Measurements from ENCODE around the gene CLCN5. TPM values are rescaled to one million over a fixed set of nuclear protein-coding genes. Genes with fewer than 3 reads are reported as not detected.

CLCN5 gene
- total RNA-seq, 4 donors from 2014 or later: 5.7 to 9.8 (median 7.4) TPM

DNA sequence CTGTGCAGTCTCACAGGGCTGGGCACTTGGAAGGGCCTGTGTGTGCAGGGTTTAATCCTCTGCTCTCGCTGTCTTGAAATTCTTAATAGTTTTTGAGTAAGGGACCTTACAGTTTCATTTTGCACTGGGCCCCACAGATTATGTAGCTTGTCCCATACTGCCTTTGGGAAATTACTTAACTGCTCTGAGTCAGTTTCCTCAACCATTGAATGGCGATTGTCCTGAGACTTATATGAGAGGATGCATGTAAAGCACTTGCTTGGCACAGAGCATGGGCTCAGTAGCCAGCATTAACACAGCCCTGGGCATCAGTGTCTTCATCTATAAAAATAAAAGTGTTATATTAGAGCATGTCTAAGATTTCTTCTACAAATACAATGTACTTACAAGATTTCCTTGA lies 55.8 kb downstream of the CLCN5 start:
- no peaks in the 10 kb centered on the region for H3K27me3 ChIP-seq
- H3K4me3 ChIP-seq: no peak overlapping the region
- H3K36me3 ChIP-seq: no peaks in the 10 kb centered on the region
- no peaks in the 10 kb centered on the region for H3K9me3 ChIP-seq
- no peak for DNase-seq (ENCODE audit: low spot score in 2 of 2)
- TF ChIP-seq, protein P1, sequence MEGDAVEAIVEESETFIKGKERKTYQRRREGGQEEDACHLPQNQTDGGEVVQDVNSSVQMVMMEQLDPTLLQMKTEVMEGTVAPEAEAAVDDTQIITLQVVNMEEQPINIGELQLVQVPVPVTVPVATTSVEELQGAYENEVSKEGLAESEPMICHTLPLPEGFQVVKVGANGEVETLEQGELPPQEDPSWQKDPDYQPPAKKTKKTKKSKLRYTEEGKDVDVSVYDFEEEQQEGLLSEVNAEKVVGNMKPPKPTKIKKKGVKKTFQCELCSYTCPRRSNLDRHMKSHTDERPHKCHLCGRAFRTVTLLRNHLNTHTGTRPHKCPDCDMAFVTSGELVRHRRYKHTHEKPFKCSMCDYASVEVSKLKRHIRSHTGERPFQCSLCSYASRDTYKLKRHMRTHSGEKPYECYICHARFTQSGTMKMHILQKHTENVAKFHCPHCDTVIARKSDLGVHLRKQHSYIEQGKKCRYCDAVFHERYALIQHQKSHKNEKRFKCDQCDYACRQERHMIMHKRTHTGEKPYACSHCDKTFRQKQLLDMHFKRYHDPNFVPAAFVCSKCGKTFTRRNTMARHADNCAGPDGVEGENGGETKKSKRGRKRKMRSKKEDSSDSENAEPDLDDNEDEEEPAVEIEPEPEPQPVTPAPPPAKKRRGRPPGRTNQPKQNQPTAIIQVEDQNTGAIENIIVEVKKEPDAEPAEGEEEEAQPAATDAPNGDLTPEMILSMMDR (IDR thresholded peaks at IDR 0.05): no peak
- TF ChIP-seq EP300 (IDR thresholded peaks at IDR 0.05) (no peak), POLR2A (IDR thresholded peaks at IDR 0.05) (no peak)
- WGBS, 2 donors: 62 to 64% methylated on average over 2 of the region's 2 CpGs
- H3K27ac ChIP-seq: no peak overlapping the region
- H3K4me1 ChIP-seq: no peaks in the 10 kb centered on the region

DNA sequence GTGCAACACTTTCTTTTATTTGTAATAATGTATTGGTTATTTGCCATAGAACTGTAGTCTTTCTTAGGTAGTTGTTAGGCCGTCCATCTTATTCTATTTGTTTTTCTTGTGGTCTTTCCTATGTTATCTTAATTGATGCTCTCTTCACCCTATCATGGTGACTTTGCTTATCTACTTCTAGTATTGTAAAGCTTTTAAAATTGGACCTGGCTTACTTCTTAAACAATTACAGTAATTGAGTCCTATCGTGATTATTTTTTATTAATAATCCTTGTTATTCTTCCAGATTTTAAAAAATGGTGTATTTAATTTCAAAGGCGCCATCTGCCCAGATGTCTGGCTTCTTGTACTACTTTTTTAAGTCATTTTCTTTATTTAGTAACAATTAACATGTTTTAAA lies 63.7 kb downstream of the CLCN5 start:
- H3K27ac ChIP-seq: no peak overlapping the region
- H3K36me3 ChIP-seq: no peaks in the 10 kb centered on the region
- H3K4me1 ChIP-seq: no peaks in the 10 kb centered on the region
- H3K9me3 ChIP-seq: no peaks in the 10 kb centered on the region
- no peak for DNase-seq (ENCODE audit: low spot score in 2 of 2)
- no peaks in the 10 kb centered on the region for H3K27me3 ChIP-seq
- WGBS, 2 donors: 75 to 98% methylated on average over 3 of the region's 3 CpGs
- no peak for TF ChIP-seq EP300 (IDR thresholded peaks at IDR 0.05)
- TF ChIP-seq, protein P1 (IDR thresholded peaks at IDR 0.05): no peak
- no peak for TF ChIP-seq POLR2A (IDR thresholded peaks at IDR 0.05)
- H3K4me3 ChIP-seq: no peak overlapping the region

DNA sequence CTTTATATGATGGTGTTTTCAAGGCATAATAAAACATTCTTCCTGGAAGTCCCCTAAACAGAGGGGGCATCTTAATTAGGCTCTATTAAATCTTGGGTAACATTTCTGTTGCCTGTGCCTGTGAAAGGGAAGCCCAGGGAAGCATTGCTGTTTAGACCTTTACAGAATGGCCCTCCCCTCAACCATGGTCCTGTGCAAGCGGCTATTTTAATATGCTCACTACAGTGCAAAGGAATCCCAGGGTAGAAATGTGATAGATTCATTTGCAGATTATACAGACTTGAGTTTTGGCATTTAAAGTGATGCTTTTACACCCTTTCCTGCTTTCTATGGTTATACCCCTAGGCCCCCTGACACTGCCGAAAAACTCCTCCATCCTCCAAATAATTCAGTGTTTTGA lies 65.3 kb downstream of the CLCN5 start:
- H3K9me3 ChIP-seq: no peaks in the 10 kb centered on the region
- no peak for TF ChIP-seq POLR2A (IDR thresholded peaks at IDR 0.05)
- no peak for TF ChIP-seq EP300 (IDR thresholded peaks at IDR 0.05)
- TF ChIP-seq, protein P1 (IDR thresholded peaks at IDR 0.05): no peak
- 72 to 80% methylated on average over 2 of the region's 2 CpGs for WGBS, 2 donors
- H3K4me1 ChIP-seq: no peaks in the 10 kb centered on the region
- no peak for DNase-seq (ENCODE audit: low spot score in 2 of 2)
- H3K27me3 ChIP-seq: no peaks in the 10 kb centered on the region
- no peak overlapping the region for H3K27ac ChIP-seq
- H3K36me3 ChIP-seq: no peaks in the 10 kb centered on the region
- no peak overlapping the region for H3K4me3 ChIP-seq

DNA sequence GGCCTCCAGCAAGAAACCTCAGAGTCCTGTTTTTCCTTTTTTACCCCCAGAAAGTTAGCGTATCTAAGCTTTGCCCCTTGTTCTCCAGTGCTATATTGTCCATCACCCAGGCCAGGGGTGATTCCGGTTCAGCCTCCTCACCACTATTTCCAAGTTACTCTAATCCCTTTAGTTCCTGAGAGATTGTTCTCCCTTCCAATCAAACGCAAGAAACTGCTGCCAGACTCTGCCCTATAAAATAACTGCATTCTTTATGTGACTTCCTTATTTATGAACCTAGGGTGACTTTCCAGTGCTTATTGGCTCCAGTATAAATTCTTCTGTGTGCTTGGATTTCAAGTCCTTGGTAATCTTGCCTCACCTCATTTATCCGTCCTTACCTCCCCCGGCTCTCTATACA lies 65.7 kb downstream of the CLCN5 start:
- TF ChIP-seq, protein P1 (IDR thresholded peaks at IDR 0.05): no peak
- TF ChIP-seq POLR2A (IDR thresholded peaks at IDR 0.05): no peak
- TF ChIP-seq EP300 (IDR thresholded peaks at IDR 0.05): no peak
- no peaks in the 10 kb centered on the region for H3K4me1 ChIP-seq
- no peak for DNase-seq (ENCODE audit: low spot score in 2 of 2)
- WGBS, 2 donors: 51 to 63% methylated on average over 5 of the region's 5 CpGs
- H3K27me3 ChIP-seq: no peaks in the 10 kb centered on the region
- no peak overlapping the region for H3K27ac ChIP-seq
- H3K36me3 ChIP-seq: no peaks in the 10 kb centered on the region
- no peaks in the 10 kb centered on the region for H3K9me3 ChIP-seq
- no peak overlapping the region for H3K4me3 ChIP-seq

DNA sequence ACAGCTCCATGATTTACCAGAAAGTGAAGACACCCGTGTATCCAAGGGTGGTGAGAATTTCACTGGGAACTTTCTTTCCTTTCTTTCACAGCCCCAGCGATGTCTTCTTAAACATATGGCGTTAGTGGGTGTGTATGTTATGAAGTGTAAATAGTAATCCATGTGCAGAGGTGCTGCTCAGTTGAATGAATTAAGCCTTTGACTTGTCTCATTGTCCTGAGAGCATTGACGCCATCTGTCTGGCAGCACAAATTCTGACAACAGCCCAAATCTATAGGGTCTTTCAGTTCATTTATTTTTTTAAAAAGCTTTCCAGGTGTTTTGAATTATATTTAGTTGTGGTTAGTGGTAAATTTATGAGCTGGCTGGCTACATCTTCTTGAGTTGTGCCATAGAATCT lies 69.4 kb downstream of the CLCN5 start:
- DNase-seq (ENCODE audit: low spot score in 2 of 2): no peak
- 52 to 56% methylated on average over 4 of the region's 4 CpGs for WGBS, 2 donors
- Histone ChIP-seq H3K27ac (no peak overlapping the region), H3K4me3 (no peak overlapping the region), H3K36me3 (no peaks in the 10 kb centered on the region), H3K9me3 (no peaks in the 10 kb centered on the region), H3K27me3 (no peaks in the 10 kb centered on the region), H3K4me1 (no peaks in the 10 kb centered on the region)
- no peak for TF ChIP-seq EP300 (IDR thresholded peaks at IDR 0.05)
- TF ChIP-seq, protein P1 (IDR thresholded peaks at IDR 0.05): no peak
- TF ChIP-seq POLR2A (IDR thresholded peaks at IDR 0.05): no peak
